ENCODE results near the gene EIF2S3. TPM values are rescaled to one million over a fixed set of nuclear protein-coding genes. Genes with fewer than 3 reads are reported as not detected.

EIF2S3 gene
- total and polyA plus RNA-seq, 2 of the 13 experiments (the other 11 are each of a cell fraction or from before 2014, with no cell fraction given) = 61.0 to 183 TPM

GRCh38 chrX:24093746-24094145 is 39.0 kb downstream of the EIF2S3 start (continued):
- TF ChIP-seq HINFP (CRISPR knock-in tag; IDR thresholded peaks at IDR 0.05; ENCODE audit: low read depth) (no peak), ZNF17 (CRISPR knock-in tag; IDR thresholded peaks at IDR 0.05) (no peak), SAFB2 (CRISPR knock-in tag; IDR thresholded peaks at IDR 0.05; ENCODE audit: borderline replicate concordance, low read depth) (no peak), FOXK1 (CRISPR knock-in tag; IDR thresholded peaks at IDR 0.05; ENCODE audit: borderline replicate concordance, low read depth) (no peak), MBD4 (IDR thresholded peaks at IDR 0.05; ENCODE audit: borderline replicate concordance, low read length) (no peak)
- TF ChIP-seq, protein P1, sequence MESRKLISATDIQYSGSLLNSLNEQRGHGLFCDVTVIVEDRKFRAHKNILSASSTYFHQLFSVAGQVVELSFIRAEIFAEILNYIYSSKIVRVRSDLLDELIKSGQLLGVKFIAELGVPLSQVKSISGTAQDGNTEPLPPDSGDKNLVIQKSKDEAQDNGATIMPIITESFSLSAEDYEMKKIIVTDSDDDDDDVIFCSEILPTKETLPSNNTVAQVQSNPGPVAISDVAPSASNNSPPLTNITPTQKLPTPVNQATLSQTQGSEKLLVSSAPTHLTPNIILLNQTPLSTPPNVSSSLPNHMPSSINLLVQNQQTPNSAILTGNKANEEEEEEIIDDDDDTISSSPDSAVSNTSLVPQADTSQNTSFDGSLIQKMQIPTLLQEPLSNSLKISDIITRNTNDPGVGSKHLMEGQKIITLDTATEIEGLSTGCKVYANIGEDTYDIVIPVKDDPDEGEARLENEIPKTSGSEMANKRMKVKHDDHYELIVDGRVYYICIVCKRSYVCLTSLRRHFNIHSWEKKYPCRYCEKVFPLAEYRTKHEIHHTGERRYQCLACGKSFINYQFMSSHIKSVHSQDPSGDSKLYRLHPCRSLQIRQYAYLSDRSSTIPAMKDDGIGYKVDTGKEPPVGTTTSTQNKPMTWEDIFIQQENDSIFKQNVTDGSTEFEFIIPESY (CRISPR knock-in tag; IDR thresholded peaks at IDR 0.05) = no peak

GRCh38 chrX:24097741-24098260 is 43.0 kb downstream of the EIF2S3 start:
- H3K9me3 ChIP-seq (ENCODE audit: low read length) = no peaks in the 10 kb centered on the region
- ChIA-PET CTCF (ENCODE audit: low intra/inter-chr PET ratio, low total read pairs) (no interaction called here), POLR2A (no interaction called here)
- no peaks in the 10 kb centered on the region for H3K4me1 ChIP-seq (ENCODE audit: insufficient read depth, low read length)
- no peak for DNase-seq (ENCODE audit: low spot score)
- ATAC-seq = no peak
- no peak overlapping the region for H3K27ac ChIP-seq (ENCODE audit: extremely low read length, insufficient read depth, low read length)
- 50% methylated on average over 1 of the region's 1 CpG for WGBS (ENCODE audit: low lambda C conversion rate)
- H3K79me2 ChIP-seq (ENCODE audit: insufficient read depth, low read length) = no peaks in the 10 kb centered on the region
- no peaks in the 10 kb centered on the region for H4K20me1 ChIP-seq (ENCODE audit: insufficient read depth, low read length)
- no peak overlapping the region for H3K4me3 ChIP-seq (replicated peaks in 1 of 3; ENCODE audit: insufficient read depth in 1 of 3, low read depth in 2 of 3, low read length in 3 of 3)
- FAIRE-seq = no peak
- intact Hi-C loops (cut with micrococcal nuclease; ENCODE audit: unreplicated experiment) = no loop called here
- no TSS peak for BruUV-seq (replicated peaks)
- no peak overlapping the region for H3K4me2 ChIP-seq (ENCODE audit: low read depth, low read length)
- in situ Hi-C loops (cut with HindIII; ENCODE audit: extremely low pct_ligation_motif_present, low pct_unique_long_range_greater_than_20kb) = no loop called here
- H3K36me3 ChIP-seq (replicated peaks in 1 of 2; ENCODE audit: control insufficient read depth in 1 of 2, insufficient read depth in 2 of 2, low read length in 2 of 2) = no peaks in the 10 kb centered on the region
- no peaks in the 10 kb centered on the region for H3K27me3 ChIP-seq (ENCODE audit: control insufficient read depth in 1 of 2, insufficient read depth in 2 of 2, low read length in 2 of 2)
- H3K9ac ChIP-seq (ENCODE audit: insufficient read depth, low read depth, low read length) = no peak overlapping the region
- TF ChIP-seq ETS1 (CRISPR knock-in tag; IDR thresholded peaks at IDR 0.05) (no peak), ZNF441 (CRISPR knock-in tag; IDR thresholded peaks at IDR 0.05; ENCODE audit: borderline replicate concordance) (no peak), HNRNPL (IDR thresholded peaks at IDR 0.05; ENCODE audit: low read depth, low read length) (no peak), ZNF501 (CRISPR knock-in tag; IDR thresholded peaks at IDR 0.05) (no peak), ZSCAN31 (CRISPR knock-in tag; IDR thresholded peaks at IDR 0.05; ENCODE audit: low read depth) (no peak), ZNF326 (CRISPR knock-in tag; IDR thresholded peaks at IDR 0.05; ENCODE audit: borderline replicate concordance) (no peak), ZNF780A (CRISPR knock-in tag; IDR thresholded peaks at IDR 0.05) (no peak)
- H2AFZ ChIP-seq (ENCODE audit: low read length) = no peak overlapping the region
